Cardiac muscle cell (in vitro differentiated cells and primary cell): ENCODE results near the gene CSPG4. TPM values are rescaled to one million over a fixed set of nuclear protein-coding genes. Genes with fewer than 3 reads are reported as not detected.

Source experiments
- DNase-seq, 2 donors: peaks; one replicate each; pipeline versions ENCODE4 v3.0.0 to v3.0.0-alpha.2; 2010 to 2017; ENCODE audit warnings: low read depth in 1 of 2, low spot score in 1 of 2
- H3K27ac ChIP-seq: fragments of 200-600 bp; sonication (generic); 2 replicates; pipeline ENCODE4 v1.5.1; 2016
- H3K27me3 ChIP-seq: fragments of 200-600 bp; sonication (generic); 2 replicates; pipeline ENCODE4 v1.6.0; 2016; ENCODE audit warnings: control low read depth
- H3K36me3 ChIP-seq: fragments of 200-600 bp; sonication (generic); 2 replicates; pipeline ENCODE4 v1.5.1; 2016; ENCODE audit warnings: control low read depth
- H3K4me1 ChIP-seq: fragments of 200-600 bp; sonication (generic); 2 replicates; pipeline ENCODE4 v1.8.1; 2017; ENCODE audit warnings: low read depth, mild to moderate bottlenecking, mixed run types
- H3K4me3 ChIP-seq: fragments of 200-600 bp; sonication (generic); 2 replicates; pipeline ENCODE4 v1.5.1; 2016; ENCODE audit warnings: mild to moderate bottlenecking
- H3K9me3 ChIP-seq: fragments of 200-600 bp; sonication (generic); 2 replicates; pipeline ENCODE4 v1.5.1; 2017; ENCODE audit warnings: low read depth, mild to moderate bottlenecking, control low read depth
- polyA plus RNA-seq: library from polyadenylated mRNA; unstranded; fragments of >200 nt; fragmentation: Nextera tagmentation; extraction: Ambion mirVana; gene quantifications from 2 replicates; pipeline ENCODE4 v1.2.1, GENCODE V29; 2016
- total RNA-seq: library from RNA; depleted of rRNA; stranded (reverse); fragments of >200 nt; gene quantifications from 2 replicates; pipeline ENCODE4 v1.2.3, GENCODE V29; 2016
- TF ChIP-seq, protein P1 (sequence below): IDR thresholded peaks from 2 replicates; pipeline ENCODE4 v1.5.1; 2012; ENCODE audit warnings: low read depth, mild to moderate bottlenecking, low read length

The CSPG4 gene
- total and polyA plus RNA-seq, 2 experiments from 2014 or later, result 7.1 to 30.6 TPM

DNA sequence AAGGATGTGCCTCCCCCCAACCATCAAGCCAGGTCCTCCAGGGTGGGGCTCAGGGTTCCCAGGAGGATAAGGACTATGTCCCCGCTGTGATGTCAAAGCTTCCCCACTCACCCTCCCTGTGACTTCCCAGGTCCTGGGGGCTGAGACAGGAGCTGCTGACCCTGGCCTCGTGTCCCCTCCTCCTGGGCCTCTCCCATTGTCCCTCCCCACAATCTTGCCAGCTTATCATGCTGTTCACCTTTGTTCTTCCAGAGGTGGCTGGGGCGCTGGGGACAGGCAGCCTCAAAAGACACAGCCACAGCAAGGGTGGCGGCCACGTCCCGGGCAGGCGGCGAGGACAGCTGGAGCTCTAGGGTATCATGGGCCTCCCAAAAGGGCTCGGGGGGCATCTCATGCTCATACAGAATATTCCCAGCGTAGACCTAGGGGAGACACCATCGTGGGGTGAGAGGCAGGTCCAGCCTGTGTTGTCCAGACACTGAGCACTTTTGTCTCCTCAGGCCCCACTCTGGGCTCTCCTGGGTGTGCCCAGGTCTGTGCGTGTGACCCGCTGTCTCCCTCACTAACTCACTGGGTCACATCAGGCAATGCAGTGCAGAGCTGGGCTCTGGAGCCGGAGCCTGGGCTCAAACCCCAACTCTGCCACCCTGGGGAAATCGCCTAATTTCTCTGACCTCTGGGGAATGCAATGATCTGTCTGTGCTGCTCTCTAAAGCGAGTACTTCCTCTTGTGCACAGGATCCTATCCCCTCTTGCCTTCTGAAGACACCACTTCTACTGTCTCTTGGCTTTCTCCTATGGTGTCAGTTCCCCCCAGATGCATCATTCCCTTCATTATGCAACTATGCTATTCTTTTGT lies 35.0 kb downstream of the CSPG4 start:
- TF ChIP-seq, protein P1, sequence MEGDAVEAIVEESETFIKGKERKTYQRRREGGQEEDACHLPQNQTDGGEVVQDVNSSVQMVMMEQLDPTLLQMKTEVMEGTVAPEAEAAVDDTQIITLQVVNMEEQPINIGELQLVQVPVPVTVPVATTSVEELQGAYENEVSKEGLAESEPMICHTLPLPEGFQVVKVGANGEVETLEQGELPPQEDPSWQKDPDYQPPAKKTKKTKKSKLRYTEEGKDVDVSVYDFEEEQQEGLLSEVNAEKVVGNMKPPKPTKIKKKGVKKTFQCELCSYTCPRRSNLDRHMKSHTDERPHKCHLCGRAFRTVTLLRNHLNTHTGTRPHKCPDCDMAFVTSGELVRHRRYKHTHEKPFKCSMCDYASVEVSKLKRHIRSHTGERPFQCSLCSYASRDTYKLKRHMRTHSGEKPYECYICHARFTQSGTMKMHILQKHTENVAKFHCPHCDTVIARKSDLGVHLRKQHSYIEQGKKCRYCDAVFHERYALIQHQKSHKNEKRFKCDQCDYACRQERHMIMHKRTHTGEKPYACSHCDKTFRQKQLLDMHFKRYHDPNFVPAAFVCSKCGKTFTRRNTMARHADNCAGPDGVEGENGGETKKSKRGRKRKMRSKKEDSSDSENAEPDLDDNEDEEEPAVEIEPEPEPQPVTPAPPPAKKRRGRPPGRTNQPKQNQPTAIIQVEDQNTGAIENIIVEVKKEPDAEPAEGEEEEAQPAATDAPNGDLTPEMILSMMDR, result no peak
- Histone ChIP-seq H3K4me1 (peaks cover 26% of the 10 kb centered on the region), H3K36me3 (no peaks in the 10 kb centered on the region), H3K4me3 (no peak overlapping the region), H3K9me3 (no peaks in the 10 kb centered on the region), H3K27me3 (no peaks in the 10 kb centered on the region), H3K27ac (no peak overlapping the region)
- no peak for DNase-seq

DNA sequence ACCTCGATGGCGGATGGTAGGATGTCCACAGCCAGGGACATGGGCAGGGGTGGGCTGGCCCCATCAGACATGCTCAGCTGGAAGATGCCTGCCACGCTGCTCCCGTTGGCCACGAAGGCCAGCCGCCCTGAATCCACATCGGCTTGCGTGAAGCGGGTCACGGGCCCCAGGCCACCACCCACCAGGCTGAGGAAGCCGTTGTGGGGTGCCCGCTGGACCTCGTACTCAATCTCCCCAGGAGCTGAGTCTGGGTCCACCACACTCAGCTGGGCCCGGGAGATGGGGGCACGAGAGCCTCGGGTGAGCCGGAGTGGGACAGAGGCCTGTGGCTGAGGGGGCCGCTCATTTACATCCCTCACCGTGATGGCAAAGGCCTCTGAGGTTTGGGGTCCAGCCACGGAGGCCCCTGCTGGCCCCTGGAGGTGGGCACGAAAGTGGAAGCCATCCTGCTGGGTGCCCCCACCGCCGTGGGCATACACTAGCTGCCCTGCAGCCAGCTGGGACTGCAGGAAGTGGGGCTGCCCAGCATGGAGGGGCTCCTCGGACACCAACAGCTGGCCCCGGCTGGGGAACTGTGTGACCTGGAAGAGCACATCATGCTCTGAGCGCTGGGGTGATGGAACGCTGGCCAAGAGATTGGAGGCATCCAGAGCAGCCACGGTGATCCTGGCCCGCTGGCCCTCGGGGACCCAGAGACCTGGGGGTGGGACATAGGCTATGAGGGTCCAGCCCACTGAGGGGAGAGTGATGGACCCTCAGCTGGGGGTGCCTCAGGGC lies 35.8 kb downstream of the CSPG4 start:
- Histone ChIP-seq H3K4me1 (peaks cover 32% of the 10 kb centered on the region), H3K27me3 (no peaks in the 10 kb centered on the region), H3K36me3 (no peaks in the 10 kb centered on the region), H3K27ac (no peak overlapping the region), H3K9me3 (no peaks in the 10 kb centered on the region), H3K4me3 (no peak overlapping the region)
- TF ChIP-seq, protein P1, result no peak
- no peak for DNase-seq

DNA sequence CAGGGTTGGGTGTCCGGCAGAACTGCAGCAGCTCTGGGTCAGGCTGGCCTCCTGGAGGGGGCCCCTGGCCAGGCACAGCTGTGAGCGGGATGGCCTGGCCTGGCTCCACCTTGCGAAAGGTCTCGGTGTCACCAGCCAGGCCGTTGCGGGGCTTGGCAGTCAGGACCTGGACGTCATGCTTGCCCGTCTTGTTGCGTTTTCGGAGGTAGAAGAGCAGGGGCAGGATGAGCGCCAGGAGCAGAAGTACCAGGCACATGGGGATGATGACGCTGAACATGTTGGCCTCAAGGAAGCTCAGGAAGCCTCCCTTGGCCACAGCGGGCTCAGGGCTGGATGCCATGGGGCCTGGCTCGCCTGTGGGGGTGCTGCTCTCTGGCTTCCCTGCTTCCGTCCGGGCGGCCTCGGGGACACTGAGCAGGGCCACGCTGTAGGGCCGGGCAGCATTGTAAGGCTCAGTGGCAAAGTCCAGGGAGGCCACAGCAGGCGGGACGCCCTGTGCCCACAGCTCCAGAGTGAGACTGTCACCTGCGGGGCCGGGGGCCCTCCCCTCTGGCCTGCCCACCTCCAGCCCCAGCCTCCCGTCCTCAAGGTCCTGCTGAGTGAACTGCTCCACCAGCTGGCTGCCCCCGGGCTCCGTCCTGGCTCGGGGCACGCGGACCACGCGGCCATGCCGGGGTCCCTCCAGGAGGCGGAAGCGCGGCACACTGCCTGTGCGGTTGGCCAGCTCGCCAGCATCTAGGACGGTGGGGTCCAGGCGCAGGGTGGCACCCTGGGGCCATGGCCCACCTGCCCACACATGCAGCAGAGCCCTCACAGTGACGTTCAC lies 36.9 kb downstream of the CSPG4 start:
- Histone ChIP-seq H3K4me3 (no peak overlapping the region), H3K36me3 (no peaks in the 10 kb centered on the region), H3K27ac (peak overlapping the region; percentile 96), H3K9me3 (no peaks in the 10 kb centered on the region), H3K4me1 (peaks cover 32% of the 10 kb centered on the region), H3K27me3 (no peaks in the 10 kb centered on the region)
- TF ChIP-seq, protein P1, result no peak
- no peak for DNase-seq

DNA sequence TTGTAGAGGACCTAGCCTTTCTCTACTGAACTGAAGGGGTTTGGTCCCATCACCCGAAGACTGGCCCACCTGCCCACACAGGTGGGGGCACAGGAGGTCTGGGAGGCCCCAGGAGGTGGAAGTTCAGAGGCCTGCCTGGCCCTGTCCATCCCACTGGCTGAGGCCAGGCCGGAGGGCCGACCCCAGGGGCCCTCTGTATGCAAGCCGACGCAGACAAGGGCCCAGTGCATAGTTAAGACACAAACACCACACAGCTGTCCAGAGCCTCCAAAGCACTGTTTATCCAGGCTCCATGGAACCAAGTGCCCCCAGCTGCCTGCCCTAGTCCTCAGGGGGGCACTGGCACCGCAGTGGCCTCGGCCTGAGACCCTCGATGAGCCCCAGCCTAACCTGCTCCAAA lies 38.3 kb downstream of the CSPG4 start:
- H3K9me3 ChIP-seq, result no peaks in the 10 kb centered on the region
- H3K4me1 ChIP-seq, result peaks cover 32% of the 10 kb centered on the region
- no peak overlapping the region for H3K4me3 ChIP-seq
- H3K27ac ChIP-seq, result peak overlapping the region; percentile 96
- DNase-seq, result no peak
- H3K36me3 ChIP-seq, result no peaks in the 10 kb centered on the region
- TF ChIP-seq, protein P1, result no peak
- no peaks in the 10 kb centered on the region for H3K27me3 ChIP-seq
